ENCODE results near the gene GGACT. TPM values are rescaled to one million over a fixed set of nuclear protein-coding genes. Genes with fewer than 3 reads are reported as not detected.

Gene GGACT
- total and polyA plus RNA-seq, 2 of the 8 experiments (the other 6 are each of a cell fraction or from before 2014, with no cell fraction given): 1.1 to 1.5 TPM

DNA sequence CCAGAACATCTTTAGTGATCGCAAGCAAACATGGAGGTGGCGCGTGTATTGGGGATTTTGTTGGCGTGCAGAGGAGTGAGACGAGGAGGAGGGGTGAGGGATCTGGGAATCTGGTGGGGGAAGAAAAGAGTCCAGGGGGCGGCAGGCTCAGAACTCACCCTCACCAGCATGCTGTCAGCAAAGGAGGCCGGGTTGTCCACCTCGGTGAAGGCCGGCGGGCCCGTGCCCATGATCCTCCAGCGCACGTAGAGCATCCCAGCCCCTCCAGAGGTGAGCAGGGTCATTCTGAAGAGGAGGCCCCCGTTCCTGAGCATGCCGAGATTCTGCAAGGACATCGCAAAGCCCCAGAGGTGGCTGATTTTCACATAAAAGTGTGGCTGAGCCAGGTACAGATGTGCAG, 48.8 kb upstream of the GGACT start:
- H4K91ac ChIP-seq (replicated peaks; ENCODE audit: insufficient read length, low read length): no peak overlapping the region
- no peaks in the 10 kb centered on the region; the same call in 1 of the 2 replicates for H3K79me1 ChIP-seq (ENCODE audit: low read depth, low read length)
- H4K8ac ChIP-seq (ENCODE audit: extremely low read depth, insufficient read depth, low read length): no peak overlapping the region
- H2AK5ac ChIP-seq (ENCODE audit: low read depth, low read length): no peak overlapping the region
- no peaks in the 10 kb centered on the region for H3K9me3 ChIP-seq (ENCODE audit: insufficient read depth in 2 of 2, low read depth in 1 of 2, low read length in 1 of 2)
- no peaks in the 10 kb centered on the region for H3K4me1 ChIP-seq (replicated peaks in 1 of 4; ENCODE audit: control insufficient read depth in 3 of 4, insufficient read depth in 4 of 4, low read length in 3 of 4)
- no peak overlapping the region for H2BK15ac ChIP-seq (ENCODE audit: low read length)
- no peak overlapping the region for H2BK120ac ChIP-seq (replicated peaks; ENCODE audit: low read depth, low read length)
- no peak overlapping the region for H3K4ac ChIP-seq (replicated peaks; ENCODE audit: insufficient read length, low read depth, low read length)
- no peak overlapping the region for H3K4me3 ChIP-seq (ENCODE audit: extremely low read depth in 1 of 4, insufficient read depth in 2 of 4, low read depth in 3 of 4, low read length in 4 of 4)
- no peak overlapping the region for H2BK12ac ChIP-seq (ENCODE audit: low read depth, low read length)
- H3K79me2 ChIP-seq (ENCODE audit: control insufficient read depth in 1 of 2, insufficient read depth in 2 of 2, low read length in 2 of 2): no peaks in the 10 kb centered on the region
- no peak overlapping the region for H3K9ac ChIP-seq (replicated peaks in 1 of 4; ENCODE audit: extremely low read depth in 1 of 4, low read depth in 3 of 4, low read length in 3 of 4)
- H3K18ac ChIP-seq (ENCODE audit: extremely low read depth, low read length): no peak overlapping the region
- H3K23me2 ChIP-seq (ENCODE audit: low read depth, low read length): no peaks in the 10 kb centered on the region
- H3K56ac ChIP-seq (replicated peaks; ENCODE audit: insufficient read length, low read depth, low read length): no peak overlapping the region
- no peak overlapping the region for H2BK20ac ChIP-seq (ENCODE audit: low read length)
- peaks cover 2 to 56% (median 34%) of the 10 kb centered on the region in 4 experiments; a peak in 7 of 8 replicates for H3K36me3 ChIP-seq (ENCODE audit: control insufficient read depth in 2 of 4, insufficient read depth in 4 of 4, low read length in 3 of 4)
- no peaks in the 10 kb centered on the region for H3K27me3 ChIP-seq (replicated peaks in 1 of 4; ENCODE audit: control insufficient read depth in 3 of 4, extremely low read depth in 1 of 4, insufficient read depth in 3 of 4, low read length in 3 of 4)
- H2AFZ ChIP-seq (ENCODE audit: low read length): no peak overlapping the region
- H3K14ac ChIP-seq (ENCODE audit: insufficient read length): no peak overlapping the region
- no peak overlapping the region for H4K5ac ChIP-seq (ENCODE audit: insufficient read length, low read depth, low read length)
- ChIA-PET POLR2A (ENCODE audit: partially characterized antibody) (no interaction called here), CTCF (ENCODE audit: partially characterized antibody) (interaction anchor here (1.7 kb wide), 1 partner anchor 11 kb away, joined by 4 read pairs; no protein-coding TSS in a partner anchor)
- FAIRE-seq: no peak
- no peak overlapping the region for H3K23ac ChIP-seq (ENCODE audit: insufficient read length)
- no peak for DNase-seq (ENCODE audit: low read depth in 1 of 2, low spot score in 2 of 2)
- no peaks in the 10 kb centered on the region for H4K20me1 ChIP-seq (replicated peaks in 1 of 2; ENCODE audit: control insufficient read depth in 1 of 2, insufficient read depth in 2 of 2, low read length in 2 of 2)
- no peak overlapping the region for H3K4me2 ChIP-seq (ENCODE audit: insufficient read depth in 1 of 2, low read depth in 2 of 2, low read length in 2 of 2)
- no peak overlapping the region for H2BK5ac ChIP-seq (ENCODE audit: low read depth, low read length)
- WGBS, 2 experiments (ENCODE audit: extremely low coverage in 1 of 2, insufficient coverage in 1 of 2, insufficient read length in 1 of 2, insufficient replicate concordance in 2 of 2, low coverage in 1 of 2, low lambda C conversion rate in 2 of 2, missing lambda C conversion rate in 1 of 2): 91 to 100% methylated on average over 3 to 15 of the region's 16 CpGs
- no peak overlapping the region for H3K27ac ChIP-seq (ENCODE audit: low read depth, low read length)
- TF ChIP-seq HDAC6 (IDR thresholded peaks at IDR 0.05; ENCODE audit: low read depth, low read length) (no peak), NANOG (IDR thresholded peaks at IDR 0.05; ENCODE audit: insufficient read depth, low read depth, low read length, poor library complexity, severe bottlenecking) (no peak), TAF7 (optimal IDR thresholded peaks at IDR 0.05; ENCODE audit: borderline replicate concordance, low read depth, low read length) (no peak), KDM1A (IDR thresholded peaks at IDR 0.05; ENCODE audit: borderline replicate concordance, low read length) (no peak), JUN (IDR thresholded peaks at IDR 0.05; ENCODE audit: low read depth, low read length) (no peak), SIRT6 (IDR thresholded peaks at IDR 0.05; ENCODE audit: low read length) (no peak), TBP (IDR thresholded peaks at IDR 0.05; ENCODE audit: low read depth, low read length) (no peak), ZNF274 (IDR thresholded peaks at IDR 0.05; ENCODE audit: borderline replicate concordance, extremely low read depth, low read length) (no peak), POLR2AphosphoS5 (IDR thresholded peaks at IDR 0.05; ENCODE audit: low read depth, low read length) (no peak), POLR2A (IDR thresholded peaks at IDR 0.05; ENCODE audit: control extremely low read depth in 1 of 2, low read depth in 2 of 2, low read length in 2 of 2) (no peak), EZH2 (IDR thresholded peaks at IDR 0.05; ENCODE audit: low read depth, low read length, severe bottlenecking) (no peak), GTF2F1 (IDR thresholded peaks at IDR 0.05; ENCODE audit: borderline replicate concordance, low read depth, low read length) (no peak), RAD21 (IDR thresholded peaks at IDR 0.05 in 1 of 2, conservative IDR thresholded peaks at IDR 0.05 in 1 of 2; ENCODE audit: low read depth in 2 of 2, low read length in 2 of 2) (no peak), FOSL1 (IDR thresholded peaks at IDR 0.05; ENCODE audit: insufficient read depth, low read depth, low read length) (no peak), SIN3A (conservative IDR thresholded peaks at IDR 0.05 in 1 of 2, IDR thresholded peaks at IDR 0.05 in 1 of 2; ENCODE audit: low read depth in 1 of 2, low read length in 2 of 2) (no peak)

Data from H1 (cell line).